CD4-positive, alpha-beta T cell treated with Interleukin-17A for 4 hours (primary cell): Measurements from ENCODE around the gene PDGFA.

Experiments used
- DNase-seq: peaks from one replicate; pipeline ENCODE4 v3.0.0-alpha.2; 2020; ENCODE audit warnings: mixed read lengths

The PDGFA gene

GRCh38 chr7:534959-535358 is 15.3 kb upstream of the PDGFA start:
- DNase-seq = no peak

- DNase-seq = no peak
Observed at GRCh38 chr7:534075-534474, 14.4 kb upstream of the PDGFA start.

- no peak for DNase-seq
Observed at GRCh38 chr7:533266-533665, 13.6 kb upstream of the PDGFA start.

- no peak for DNase-seq
Observed at GRCh38 chr7:532379-533143, 12.9 kb upstream of the PDGFA start.

DNA sequence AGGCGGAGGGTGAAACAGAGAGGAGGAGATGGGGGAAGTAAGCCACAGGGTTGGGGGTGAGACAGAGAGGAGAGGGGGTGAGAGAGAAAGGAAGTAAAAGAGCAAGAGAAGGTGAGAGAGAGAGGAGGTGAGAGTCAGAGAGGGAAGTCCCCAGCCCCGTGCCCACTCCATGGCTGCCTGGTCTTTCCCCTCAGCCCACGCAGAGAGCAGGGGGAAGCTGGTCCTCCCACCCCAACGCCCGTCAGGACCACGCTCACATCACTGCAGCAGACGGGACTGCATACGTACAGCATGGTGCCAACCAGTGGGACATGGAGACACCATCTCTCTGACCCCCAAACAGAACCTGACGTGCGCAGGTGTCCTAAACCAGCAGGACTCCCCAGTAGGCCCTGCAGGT is 12.1 kb upstream of the PDGFA start:
- no peak for DNase-seq

DNA sequence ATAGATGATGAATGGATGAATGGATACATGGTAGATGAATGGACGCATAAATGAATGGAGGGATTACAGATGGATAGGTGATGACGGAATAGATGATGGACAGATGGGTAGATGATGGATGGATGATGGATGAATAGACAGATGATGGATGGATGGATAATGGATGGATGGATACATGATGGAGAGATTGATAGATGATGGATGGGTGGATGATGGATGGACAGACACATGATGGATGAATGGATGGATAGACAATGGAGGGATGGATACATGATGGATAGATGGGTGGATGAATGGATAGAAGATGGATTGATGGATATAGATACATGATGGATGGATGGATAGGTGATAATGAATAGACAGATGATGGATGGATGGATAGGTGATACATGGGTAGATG is 8.8 kb upstream of the PDGFA start:
- DNase-seq = no peak

GRCh38 chr7:527723-528122 is 8.1 kb upstream of the PDGFA start:
- no peak for DNase-seq

GRCh38 chr7:526460-527034 is 6.9 kb upstream of the PDGFA start:
- DNase-seq = no peak

- DNase-seq = no peak
Observed at GRCh38 chr7:525740-526139, 6.1 kb upstream of the PDGFA start.

DNA sequence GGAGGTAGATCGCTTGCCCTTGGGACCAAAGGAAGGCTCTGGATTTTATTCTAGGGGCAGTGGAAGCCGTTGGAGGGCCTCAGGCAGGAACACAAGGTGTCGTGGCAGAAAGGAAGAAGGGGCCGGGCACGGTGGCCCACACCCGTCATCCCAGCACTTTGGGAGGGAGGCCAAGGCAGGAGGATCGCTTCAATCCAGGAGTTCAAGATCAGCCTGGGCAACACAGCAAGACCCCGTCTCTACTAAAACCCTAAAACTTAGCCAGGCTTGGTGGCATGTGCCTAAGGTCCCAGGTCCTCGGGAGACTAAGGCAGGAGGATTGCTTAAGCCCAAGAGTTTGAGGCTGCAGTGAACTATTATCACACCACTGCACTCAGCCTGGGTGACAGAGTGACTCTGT is 5.2 kb upstream of the PDGFA start:
- DNase-seq = no peak

GRCh38 chr7:523347-524336 is 4.0 kb upstream of the PDGFA start:
- DNase-seq = no peak

DNA sequence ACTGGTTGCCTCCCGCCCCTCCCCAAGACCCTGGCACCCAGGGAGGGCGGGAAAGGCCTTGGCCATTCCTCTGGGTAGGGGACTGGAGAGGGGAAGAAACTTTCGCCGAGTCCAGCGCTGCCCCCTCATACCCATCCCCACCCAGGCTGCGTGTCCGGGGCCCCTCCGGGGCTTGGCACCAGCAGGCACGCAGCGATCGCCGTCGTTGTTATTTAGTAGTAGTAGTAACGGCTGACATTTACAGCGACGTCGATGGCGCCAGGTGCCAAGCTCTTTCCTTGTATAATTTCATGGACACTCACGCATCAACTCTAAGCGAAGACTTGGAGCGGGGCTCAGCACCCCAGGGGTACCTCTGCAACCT is 3.3 kb upstream of the PDGFA start:
- no peak for DNase-seq

- DNase-seq = peak; percentile 40
Observed at GRCh38 chr7:522071-522950, 2.7 kb upstream of the PDGFA start.

GRCh38 chr7:521221-522070 is 1.8 kb upstream of the PDGFA start:
- no peak for DNase-seq

GRCh38 chr7:520503-521161 is 986 bp upstream of the PDGFA start:
- DNase-seq = no peak

- peak; percentile 60 for DNase-seq
Observed at GRCh38 chr7:518630-519483, 789 bp downstream of the PDGFA start.

- peak; percentile 19 for DNase-seq
Observed at GRCh38 chr7:517774-518629, 1.6 kb downstream of the PDGFA start.

GRCh38 chr7:516606-517456 is 2.8 kb downstream of the PDGFA start:
- no peak for DNase-seq
